Activated CD4-positive, alpha-beta T cell treated with anti-CD3 and anti-CD28 coated beads for 1 hour (primary cell): ENCODE measurements around the gene WNT4.
"Not testable (repeated sequence)": the region's sequence is repeated elsewhere in the genome, so short reads cannot be mapped to it uniquely, and the experiment has no call there.

Experiments used
- DNase-seq: peaks from one replicate; pipeline ENCODE4 v3.0.0-alpha.2; 2020

The WNT4 gene

GRCh38 chr1:22107126-22107525 is 35.8 kb downstream of the WNT4 start:
- no peak for DNase-seq

GRCh38 chr1:22105611-22106207 is 37.2 kb downstream of the WNT4 start:
- DNase-seq: no peak

GRCh38 chr1:22104865-22105437 is 37.9 kb downstream of the WNT4 start:
- no peak for DNase-seq

- no peak for DNase-seq
Observed at GRCh38 chr1:22104094-22104493, 38.8 kb downstream of the WNT4 start.

- no peak for DNase-seq
Observed at GRCh38 chr1:22102746-22103145, 40.2 kb downstream of the WNT4 start.

GRCh38 chr1:22101995-22102394 is 40.9 kb downstream of the WNT4 start:
- DNase-seq: no peak

- DNase-seq: no peak
Observed at GRCh38 chr1:22101199-22101598, 41.7 kb downstream of the WNT4 start.

GRCh38 chr1:22100168-22100567 is 42.7 kb downstream of the WNT4 start:
- DNase-seq: no peak

- DNase-seq: no peak
Observed at GRCh38 chr1:22098752-22099151, 44.1 kb downstream of the WNT4 start.

- no peak for DNase-seq
Observed at GRCh38 chr1:22096463-22096862, 46.4 kb downstream of the WNT4 start.

- no peak for DNase-seq
Observed at GRCh38 chr1:22096036-22096435, 46.9 kb downstream of the WNT4 start.

- no peak for DNase-seq
Observed at GRCh38 chr1:22093513-22093912, 49.4 kb downstream of the WNT4 start.

- DNase-seq: not testable (repeated sequence)
Observed at GRCh38 chr1:22092026-22092768, 50.7 kb downstream of the WNT4 start.

- DNase-seq: no peak
Observed at GRCh38 chr1:22090867-22091266, 52.0 kb downstream of the WNT4 start.

- no peak for DNase-seq
Observed at GRCh38 chr1:22089787-22090186, 53.1 kb downstream of the WNT4 start.

GRCh38 chr1:22089134-22089571 is 53.7 kb downstream of the WNT4 start:
- no peak for DNase-seq

- DNase-seq: no peak
Observed at GRCh38 chr1:22088331-22088730, 54.6 kb downstream of the WNT4 start.

GRCh38 chr1:22080191-22080590 is 62.7 kb downstream of the WNT4 start:
- DNase-seq: no peak

GRCh38 chr1:22078133-22078532 is 64.8 kb downstream of the WNT4 start:
- DNase-seq: no peak

- no peak for DNase-seq
Observed at GRCh38 chr1:22077728-22078127, 65.2 kb downstream of the WNT4 start.

- no peak for DNase-seq
Observed at GRCh38 chr1:22076346-22076745, 66.6 kb downstream of the WNT4 start.

GRCh38 chr1:22075718-22076117 is 67.2 kb downstream of the WNT4 start:
- DNase-seq: no peak

- DNase-seq: no peak
Observed at GRCh38 chr1:22074803-22075202, 68.1 kb downstream of the WNT4 start.

GRCh38 chr1:22071511-22071910 is 71.4 kb downstream of the WNT4 start:
- no peak for DNase-seq
